Measurements from ENCODE around the gene KCNN3. TPM values are rescaled to one million over a fixed set of nuclear protein-coding genes. Genes with fewer than 3 reads are reported as not detected.

Gene KCNN3
- total and polyA plus RNA-seq, 2 of the 13 experiments (the other 11 are each of a cell fraction or from before 2014, with no cell fraction given): not detected

DNA sequence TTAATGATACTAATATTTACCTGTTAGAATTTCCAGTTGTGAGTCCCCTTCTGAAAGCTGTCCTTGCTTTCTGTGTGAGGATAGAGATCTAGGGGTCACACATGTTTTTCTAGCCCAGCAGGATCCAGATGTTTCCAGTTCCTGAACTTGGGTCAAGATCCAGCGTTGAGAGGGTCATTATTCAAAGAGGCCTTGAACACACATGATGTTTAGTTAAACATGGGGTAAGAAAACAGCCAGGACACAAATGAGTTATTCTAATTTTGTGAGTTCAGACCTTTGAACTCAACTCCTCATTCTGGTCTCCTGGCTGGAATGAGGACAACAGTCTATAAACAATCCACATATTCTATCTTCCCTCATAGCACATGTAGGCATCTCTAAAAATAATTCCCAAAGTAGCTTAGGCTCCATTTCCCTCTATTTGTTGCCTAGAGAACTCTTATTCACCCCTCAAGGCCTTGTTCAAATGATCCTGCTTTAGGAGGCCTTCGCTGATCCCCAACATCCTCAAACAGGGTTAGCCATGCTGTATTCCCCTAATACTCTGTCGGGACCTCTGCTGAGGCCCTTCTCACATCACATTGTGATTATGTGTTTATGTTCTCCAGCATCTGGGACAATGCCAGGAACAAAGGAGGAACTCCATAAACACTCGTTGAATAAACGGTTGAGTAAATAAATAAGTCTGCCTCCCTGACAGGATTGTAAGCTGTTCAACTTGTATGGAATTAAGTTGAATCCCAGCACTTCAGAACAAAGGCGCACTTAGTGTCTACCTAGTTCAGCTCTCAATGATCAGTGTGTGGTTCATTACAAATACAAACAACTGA, 15.0 kb upstream of the KCNN3 start:
- CTCF ChIA-PET (ENCODE audit: low intra/inter-chr PET ratio, low total read pairs): no interaction called here
- Histone ChIP-seq H3K9me3 (ENCODE audit: low read length) (no peaks in the 10 kb centered on the region), H3K4me2 (ENCODE audit: low read depth, low read length) (peak overlapping the region; percentile 43), H3K27ac (ENCODE audit: extremely low read length, insufficient read depth, low read length) (peak overlapping the region; percentile 29), H2AFZ (ENCODE audit: low read length) (no peak overlapping the region), H3K27me3 (ENCODE audit: control insufficient read depth in 1 of 2, insufficient read depth in 2 of 2, low read length in 2 of 2) (peaks cover under 1 to 24% of the 10 kb centered on the region in 2 experiments; a peak in 4 of 5 replicates), H3K9ac (ENCODE audit: insufficient read depth, low read depth, low read length) (no peak overlapping the region), H3K79me2 (ENCODE audit: insufficient read depth, low read length) (no peaks in the 10 kb centered on the region), H4K20me1 (ENCODE audit: insufficient read depth, low read length) (no peaks in the 10 kb centered on the region), H3K4me1 (ENCODE audit: insufficient read depth, low read length) (peaks cover 33% of the 10 kb centered on the region), H3K36me3 (replicated peaks in 1 of 2; ENCODE audit: control insufficient read depth in 1 of 2, insufficient read depth in 2 of 2, low read length in 2 of 2) (no peaks in the 10 kb centered on the region), H3K4me3 (replicated peaks in 1 of 3; ENCODE audit: insufficient read depth in 1 of 3, low read depth in 2 of 3, low read length in 3 of 3) (peak overlapping the region in 1 of 3 experiments; percentile 19; a peak in 2 of 6 replicates)
- BruUV-seq (replicated peaks): no TSS peak
- DNase-seq (ENCODE audit: low spot score) (peak; percentile 37), FAIRE-seq (no peak), ATAC-seq (peak; percentile 49)
- intact Hi-C loops (cut with micrococcal nuclease; ENCODE audit: unreplicated experiment): no loop called here
- in situ Hi-C loops (cut with HindIII; ENCODE audit: extremely low pct_ligation_motif_present, low pct_unique_long_range_greater_than_20kb): no loop called here
- WGBS (ENCODE audit: low lambda C conversion rate): 27% methylated on average over 6 of the region's 6 CpGs
- POLR2A ChIA-PET: no interaction called here
- no peak for TF ChIP-seq ZNF7 (CRISPR knock-in tag; IDR thresholded peaks at IDR 0.05)
- no peak for TF ChIP-seq SMAD1 (CRISPR knock-in tag; IDR thresholded peaks at IDR 0.05; ENCODE audit: borderline replicate concordance, low read depth)
- TF ChIP-seq SNAPC2 (CRISPR knock-in tag; IDR thresholded peaks at IDR 0.05): no peak
- TF ChIP-seq ZNF569 (CRISPR knock-in tag; IDR thresholded peaks at IDR 0.05; ENCODE audit: borderline replicate concordance): no peak
- TF ChIP-seq, protein P1, sequence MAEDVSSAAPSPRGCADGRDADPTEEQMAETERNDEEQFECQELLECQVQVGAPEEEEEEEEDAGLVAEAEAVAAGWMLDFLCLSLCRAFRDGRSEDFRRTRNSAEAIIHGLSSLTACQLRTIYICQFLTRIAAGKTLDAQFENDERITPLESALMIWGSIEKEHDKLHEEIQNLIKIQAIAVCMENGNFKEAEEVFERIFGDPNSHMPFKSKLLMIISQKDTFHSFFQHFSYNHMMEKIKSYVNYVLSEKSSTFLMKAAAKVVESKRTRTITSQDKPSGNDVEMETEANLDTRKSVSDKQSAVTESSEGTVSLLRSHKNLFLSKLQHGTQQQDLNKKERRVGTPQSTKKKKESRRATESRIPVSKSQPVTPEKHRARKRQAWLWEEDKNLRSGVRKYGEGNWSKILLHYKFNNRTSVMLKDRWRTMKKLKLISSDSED (CRISPR knock-in tag; IDR thresholded peaks at IDR 0.05): no peak
- TF ChIP-seq RARA (CRISPR knock-in tag; IDR thresholded peaks at IDR 0.05): 0 out of 2 replicates have a peak, but pooled peaks have one; percentile 36
- TF ChIP-seq NR2F6 (IDR thresholded peaks at IDR 0.05): no peak
- TF ChIP-seq NR2F6 (CRISPR knock-in tag; IDR thresholded peaks at IDR 0.05): peak; percentile 59; the same call in 1 of the 2 replicates
- peak; percentile 35 for TF ChIP-seq HNF4A (CRISPR knock-in tag; IDR thresholded peaks at IDR 0.05)
- no peak for TF ChIP-seq ZNF264 (CRISPR knock-in tag; IDR thresholded peaks at IDR 0.05)
- no peak for TF ChIP-seq TEAD2 (CRISPR knock-in tag; IDR thresholded peaks at IDR 0.05)
- TF ChIP-seq SOX13 (IDR thresholded peaks at IDR 0.05): no peak
- peak in 1 of 2 experiments; percentile 31; a peak in 1 of 4 replicates for TF ChIP-seq SOX13 (CRISPR knock-in tag; conservative IDR thresholded peaks at IDR 0.05 in 1 of 2, IDR thresholded peaks at IDR 0.05 in 1 of 2)
- TF ChIP-seq, protein P2, sequence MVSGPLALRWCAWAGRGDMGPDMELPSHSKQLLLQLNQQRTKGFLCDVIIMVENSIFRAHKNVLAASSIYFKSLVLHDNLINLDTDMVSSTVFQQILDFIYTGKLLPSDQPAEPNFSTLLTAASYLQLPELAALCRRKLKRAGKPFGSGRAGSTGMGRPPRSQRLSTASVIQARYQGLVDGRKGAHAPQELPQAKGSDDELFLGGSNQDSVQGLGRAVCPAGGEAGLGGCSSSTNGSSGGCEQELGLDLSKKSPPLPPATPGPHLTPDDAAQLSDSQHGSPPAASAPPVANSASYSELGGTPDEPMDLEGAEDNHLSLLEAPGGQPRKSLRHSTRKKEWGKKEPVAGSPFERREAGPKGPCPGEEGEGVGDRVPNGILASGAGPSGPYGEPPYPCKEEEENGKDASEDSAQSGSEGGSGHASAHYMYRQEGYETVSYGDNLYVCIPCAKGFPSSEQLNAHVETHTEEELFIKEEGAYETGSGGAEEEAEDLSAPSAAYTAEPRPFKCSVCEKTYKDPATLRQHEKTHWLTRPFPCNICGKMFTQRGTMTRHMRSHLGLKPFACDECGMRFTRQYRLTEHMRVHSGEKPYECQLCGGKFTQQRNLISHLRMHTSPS (CRISPR knock-in tag; IDR thresholded peaks at IDR 0.05; ENCODE audit: low read depth): no peak
- TF ChIP-seq MZF1 (CRISPR knock-in tag; IDR thresholded peaks at IDR 0.05; ENCODE audit: borderline replicate concordance): no peak
- TF ChIP-seq MED1 (CRISPR knock-in tag; IDR thresholded peaks at IDR 0.05): peak; percentile 18; the same call in 1 of the 2 replicates
- TF ChIP-seq RXRA (CRISPR knock-in tag; IDR thresholded peaks at IDR 0.05): no peak
- no peak for TF ChIP-seq PRMT3 (CRISPR knock-in tag; IDR thresholded peaks at IDR 0.05; ENCODE audit: borderline replicate concordance, low read depth)
- no peak for TF ChIP-seq ZNF558 (CRISPR knock-in tag; IDR thresholded peaks at IDR 0.05; ENCODE audit: borderline replicate concordance)
- TF ChIP-seq, protein P3, sequence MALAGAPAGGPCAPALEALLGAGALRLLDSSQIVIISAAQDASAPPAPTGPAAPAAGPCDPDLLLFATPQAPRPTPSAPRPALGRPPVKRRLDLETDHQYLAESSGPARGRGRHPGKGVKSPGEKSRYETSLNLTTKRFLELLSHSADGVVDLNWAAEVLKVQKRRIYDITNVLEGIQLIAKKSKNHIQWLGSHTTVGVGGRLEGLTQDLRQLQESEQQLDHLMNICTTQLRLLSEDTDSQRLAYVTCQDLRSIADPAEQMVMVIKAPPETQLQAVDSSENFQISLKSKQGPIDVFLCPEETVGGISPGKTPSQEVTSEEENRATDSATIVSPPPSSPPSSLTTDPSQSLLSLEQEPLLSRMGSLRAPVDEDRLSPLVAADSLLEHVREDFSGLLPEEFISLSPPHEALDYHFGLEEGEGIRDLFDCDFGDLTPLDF (CRISPR knock-in tag; IDR thresholded peaks at IDR 0.05): no peak
- no peak for TF ChIP-seq ZNF44 (CRISPR knock-in tag; IDR thresholded peaks at IDR 0.05)

All from HepG2 (cell line).